SHP77 (cell line): ENCODE results near the gene SARS2.
"Not testable (repeated sequence)": the region's sequence is repeated elsewhere in the genome, so short reads cannot be mapped to it uniquely, and the experiment has no call there.

Experiments
- DNase-seq, 2 experiments: peaks; one replicate each; lab custom pipeline; 2025; lab: John Stamatoyannopoulos, UW

Gene SARS2, protein sequence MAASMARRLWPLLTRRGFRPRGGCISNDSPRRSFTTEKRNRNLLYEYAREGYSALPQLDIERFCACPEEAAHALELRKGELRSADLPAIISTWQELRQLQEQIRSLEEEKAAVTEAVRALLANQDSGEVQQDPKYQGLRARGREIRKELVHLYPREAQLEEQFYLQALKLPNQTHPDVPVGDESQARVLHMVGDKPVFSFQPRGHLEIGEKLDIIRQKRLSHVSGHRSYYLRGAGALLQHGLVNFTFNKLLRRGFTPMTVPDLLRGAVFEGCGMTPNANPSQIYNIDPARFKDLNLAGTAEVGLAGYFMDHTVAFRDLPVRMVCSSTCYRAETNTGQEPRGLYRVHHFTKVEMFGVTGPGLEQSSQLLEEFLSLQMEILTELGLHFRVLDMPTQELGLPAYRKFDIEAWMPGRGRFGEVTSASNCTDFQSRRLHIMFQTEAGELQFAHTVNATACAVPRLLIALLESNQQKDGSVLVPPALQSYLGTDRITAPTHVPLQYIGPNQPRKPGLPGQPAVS

DNA sequence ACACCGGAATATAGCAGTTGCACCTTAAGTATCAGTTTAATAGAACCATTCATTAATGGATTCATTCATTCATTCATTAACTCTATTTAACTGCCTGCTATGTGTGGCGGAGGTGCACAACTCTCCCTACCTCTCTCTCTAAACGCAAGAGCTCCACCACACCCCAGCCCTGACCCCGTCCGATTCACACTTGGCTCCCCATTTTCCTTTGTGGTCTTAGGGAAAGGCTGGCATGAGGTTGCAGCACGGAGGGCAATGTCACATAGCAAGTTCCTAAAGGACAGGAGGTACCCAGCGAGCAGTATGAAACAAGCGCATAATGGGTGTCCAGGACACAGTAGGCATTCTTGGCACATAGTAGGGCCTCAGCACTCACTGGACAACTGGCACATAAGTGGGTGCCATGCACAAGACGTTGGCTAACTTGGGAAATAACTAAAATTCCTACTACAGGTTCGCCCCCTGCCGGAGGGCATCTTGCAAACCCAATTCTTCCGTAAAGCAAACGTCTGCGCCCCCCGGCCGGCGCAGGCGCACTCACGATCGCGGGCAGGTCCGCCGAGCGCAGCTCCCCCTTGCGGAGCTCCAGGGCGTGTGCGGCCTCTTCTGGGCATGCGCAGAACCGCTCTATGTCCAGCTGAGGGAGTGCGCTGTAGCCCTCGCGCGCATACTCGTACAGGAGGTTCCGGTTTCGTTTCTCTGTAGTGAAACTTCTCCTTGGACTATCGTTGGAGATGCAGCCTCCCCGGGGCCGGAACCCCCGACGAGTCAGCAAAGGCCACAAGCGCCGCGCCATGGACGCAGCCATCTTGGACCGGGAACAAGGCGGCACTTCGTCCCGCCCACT is at the start of gene SARS2:
TSS of gene SARS2 (minus strand) at position 835 of the 847 bp plus-strand sequence. CDS start at position 808, 27 bp downstream.
- peak; percentile 94 to 97 for DNase-seq

DNA sequence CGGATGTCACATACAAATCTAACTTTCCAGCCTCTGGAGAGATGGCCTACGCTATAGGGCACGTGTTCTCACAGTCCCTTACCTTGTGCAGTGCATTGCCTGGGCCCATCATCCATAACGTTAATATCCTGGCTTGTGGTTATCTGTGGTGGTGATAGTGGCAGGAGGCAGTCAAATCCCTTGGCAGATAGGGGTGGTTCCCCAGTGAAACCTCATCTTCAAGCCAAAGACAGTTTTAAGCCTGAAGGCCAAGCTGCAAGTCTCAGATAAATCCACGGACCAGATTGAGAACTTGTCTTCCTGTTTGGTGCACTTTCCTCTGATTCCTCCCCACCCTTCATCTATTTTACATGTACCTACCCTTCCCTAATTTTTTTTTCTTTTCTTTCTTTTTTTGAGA is 49.2 kb upstream of the SARS2 start:
- no peak for DNase-seq

DNA sequence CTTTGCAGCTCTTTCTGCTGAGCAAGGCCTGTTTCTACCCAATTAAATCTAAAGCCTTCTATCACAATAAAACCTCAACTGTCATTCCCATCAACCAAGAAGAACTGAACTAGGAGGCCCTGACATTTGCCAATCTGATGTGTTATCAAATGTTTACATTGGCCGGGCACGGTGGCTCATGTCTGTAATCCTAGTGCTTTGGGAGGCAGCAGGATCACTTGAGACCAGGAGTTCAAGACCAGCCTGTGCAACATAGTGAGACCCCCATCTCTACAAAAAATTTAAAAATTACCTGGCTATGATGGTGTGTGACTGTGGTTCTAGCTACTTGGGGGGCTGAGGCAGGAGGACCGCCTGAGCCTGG is 47.7 kb upstream of the SARS2 start:
- DNase-seq, result no peak

DNA sequence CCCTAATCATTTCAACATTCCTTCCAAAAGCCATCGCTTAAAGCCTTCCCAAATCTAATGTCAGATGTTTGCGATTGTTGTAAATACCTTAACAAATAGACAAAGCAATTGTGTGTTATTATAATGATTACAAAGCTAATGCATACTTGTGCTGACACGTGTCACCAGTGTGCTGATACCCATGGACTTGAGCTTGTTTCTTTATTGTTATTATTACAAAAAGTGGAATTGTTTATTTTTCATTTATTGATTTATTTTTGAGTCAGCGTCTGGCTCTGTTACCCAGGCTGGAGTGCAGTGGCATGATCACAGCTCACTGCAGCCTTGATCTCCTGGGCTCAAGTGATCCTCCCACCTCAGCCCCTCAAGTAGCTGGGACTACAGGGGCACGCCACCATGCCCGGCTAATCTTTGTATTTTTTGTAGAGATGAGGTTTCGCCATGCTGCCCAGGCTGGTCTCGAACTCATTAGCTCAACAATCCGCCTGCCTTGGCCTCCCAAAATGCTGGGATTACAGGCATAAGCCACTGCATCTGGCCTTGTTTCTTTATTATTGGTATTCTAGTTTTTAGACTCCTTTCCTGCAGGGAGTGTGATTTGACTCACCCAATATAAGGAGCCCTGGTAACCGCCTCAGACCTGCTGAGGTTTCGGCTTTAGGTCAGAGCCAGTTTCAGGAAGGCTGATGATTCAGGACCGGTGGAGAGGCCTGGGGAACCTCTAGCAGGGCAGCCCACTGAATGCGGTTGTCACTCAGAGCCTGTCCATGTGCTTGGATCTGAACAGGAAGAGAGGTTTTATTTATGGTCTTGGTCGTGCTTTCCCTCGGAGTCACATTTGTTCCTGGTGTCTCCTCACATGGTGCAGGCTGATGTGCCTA is 47.1 kb upstream of the SARS2 start:
- no peak for DNase-seq

DNA sequence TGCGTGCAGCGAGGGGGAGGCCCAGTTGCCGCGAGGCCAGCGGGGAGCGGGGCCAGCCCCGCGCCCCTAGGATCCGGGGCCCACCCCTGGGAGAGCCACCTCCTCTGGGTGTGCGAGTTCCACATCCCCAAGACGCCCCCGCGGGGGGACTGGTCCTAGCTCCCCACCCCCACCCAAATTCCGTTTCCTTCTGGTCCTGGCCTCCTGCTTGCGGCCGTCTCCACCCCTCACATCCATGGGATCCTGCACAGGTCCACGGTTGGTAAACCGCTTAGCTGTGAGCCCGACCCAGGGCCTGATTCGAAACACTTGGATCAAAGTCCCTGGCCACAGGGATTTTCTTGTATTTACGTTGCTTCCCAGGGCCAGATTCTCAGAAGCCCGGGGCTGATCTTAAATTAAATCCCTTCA is 45.3 kb upstream of the SARS2 start:
- no peak for DNase-seq

DNA sequence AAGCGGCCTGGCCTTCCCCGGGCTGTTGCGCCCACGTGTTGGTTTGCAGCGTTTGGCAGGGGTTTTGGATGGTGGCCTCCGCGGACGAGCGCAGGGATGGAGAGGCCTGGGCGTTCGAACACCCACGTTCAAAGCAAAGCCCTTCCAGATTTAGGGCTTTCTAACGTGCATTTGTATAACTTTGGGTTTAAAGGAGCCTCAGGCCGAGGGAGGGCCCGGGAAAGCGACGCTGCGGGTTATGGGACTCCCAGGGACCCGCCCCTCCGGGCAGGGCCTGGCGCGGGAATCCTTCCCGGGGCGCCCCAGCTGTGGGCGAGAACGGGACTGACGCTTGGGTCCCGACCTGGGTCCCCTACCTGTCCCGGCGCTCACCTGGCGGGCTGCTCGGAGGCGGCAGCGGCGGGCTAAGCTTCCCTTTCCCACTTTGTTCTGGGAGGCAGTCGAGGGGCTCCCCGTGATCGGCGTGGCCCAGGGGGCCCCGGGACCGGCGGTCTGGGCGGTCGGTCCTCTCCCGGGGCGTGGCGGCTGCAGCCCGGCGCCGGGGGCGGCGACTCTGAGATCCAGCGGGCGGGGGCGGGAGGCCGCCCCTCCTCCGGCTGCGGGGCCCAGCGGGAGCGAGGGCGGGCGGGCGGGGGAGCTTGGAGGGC is 44.8 kb upstream of the SARS2 start, which contains the start of gene FBXO17:
TSS of gene FBXO17 (minus strand) at position 529 of the 647 bp plus-strand sequence. CDS start 25,423 bp downstream, outside the sequence.
- no peak for DNase-seq

DNA sequence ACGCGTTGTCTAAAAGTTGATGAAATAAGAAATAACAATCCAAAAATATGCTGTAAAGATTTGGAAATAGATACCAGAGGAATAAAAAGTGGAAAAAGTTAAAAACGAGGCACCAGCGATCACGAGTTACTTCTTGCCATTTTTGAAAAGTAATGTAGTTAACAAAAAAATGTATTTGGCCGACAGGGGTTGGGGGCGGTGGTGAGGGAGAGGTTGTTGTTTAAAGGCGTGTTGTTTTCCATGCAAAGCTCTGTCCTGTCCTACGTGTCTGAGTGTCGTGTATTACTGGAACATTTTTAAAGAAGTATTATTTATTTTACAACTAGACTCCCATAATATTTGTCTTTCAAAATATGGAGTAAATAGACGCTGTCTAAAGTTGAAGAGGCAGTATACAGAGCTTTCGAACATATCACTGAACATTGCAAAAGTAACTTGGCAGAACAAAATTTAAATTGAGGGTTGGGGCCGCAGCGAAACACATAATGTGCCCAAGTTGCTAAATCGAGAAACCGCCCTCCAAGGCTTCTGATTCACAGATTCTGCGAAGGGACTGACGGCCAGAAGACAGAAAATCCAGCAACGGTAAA is 44.2 kb upstream of the SARS2 start:
- no peak for DNase-seq

DNA sequence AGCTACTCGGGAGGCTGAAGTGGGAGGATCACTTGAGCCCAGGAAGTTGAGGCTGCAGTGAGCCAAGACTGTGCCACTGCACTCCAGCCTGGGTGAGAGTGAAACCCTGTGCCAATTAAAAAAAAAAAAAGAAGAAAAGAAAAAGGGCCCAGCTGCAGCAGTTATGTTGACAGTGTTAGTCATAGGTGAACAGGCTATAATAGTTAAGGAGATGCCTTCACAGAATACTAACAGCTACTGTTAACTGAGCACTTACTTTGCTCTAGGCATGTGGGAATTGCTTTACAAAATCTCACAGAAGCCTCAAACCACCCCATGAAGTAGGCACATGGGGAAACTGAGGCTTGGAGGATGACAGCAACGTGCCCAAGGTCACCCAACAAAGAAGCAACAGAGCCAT is 41.1 kb upstream of the SARS2 start:
- no peak for DNase-seq

DNA sequence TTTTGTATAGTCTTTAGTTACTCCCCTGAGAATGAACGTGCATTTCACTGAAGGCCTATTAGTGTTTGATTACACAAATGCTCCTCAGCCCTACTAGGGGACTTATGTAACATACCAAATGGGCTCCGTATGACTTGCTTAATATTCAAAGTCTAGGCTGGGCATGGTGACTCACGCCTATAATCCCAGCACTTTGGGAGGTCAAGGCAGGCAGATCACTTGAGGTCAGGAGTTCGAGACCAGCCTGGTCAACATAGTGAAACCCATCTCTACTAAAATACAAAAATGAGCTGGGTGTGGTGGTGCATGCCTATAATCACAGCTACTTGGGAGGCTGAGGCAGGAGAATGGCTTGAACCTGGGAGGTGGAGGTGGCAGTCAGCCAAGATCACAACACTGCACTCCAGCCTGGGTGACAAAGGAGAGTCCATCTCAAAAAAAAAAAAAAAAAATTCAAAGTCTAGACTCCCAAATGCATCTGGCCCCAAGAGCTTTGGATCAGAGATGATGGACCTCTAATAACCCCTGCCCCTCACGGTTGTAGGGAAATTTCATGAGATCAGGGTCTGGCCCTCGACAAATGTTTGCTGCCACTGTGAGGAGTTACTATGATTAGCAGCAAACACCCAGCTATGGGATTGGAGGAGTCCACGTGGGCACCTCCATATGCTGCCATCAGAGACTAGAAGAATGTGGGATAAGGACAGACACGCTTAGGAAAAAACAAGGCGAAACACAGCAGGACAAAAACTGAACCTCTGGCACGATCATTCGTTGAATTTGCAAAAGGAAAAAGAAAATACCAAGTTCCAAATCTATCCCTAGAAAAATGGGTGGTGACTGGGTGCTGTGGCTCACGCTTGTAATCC is 40.3 kb upstream of the SARS2 start:
- no peak for DNase-seq

DNA sequence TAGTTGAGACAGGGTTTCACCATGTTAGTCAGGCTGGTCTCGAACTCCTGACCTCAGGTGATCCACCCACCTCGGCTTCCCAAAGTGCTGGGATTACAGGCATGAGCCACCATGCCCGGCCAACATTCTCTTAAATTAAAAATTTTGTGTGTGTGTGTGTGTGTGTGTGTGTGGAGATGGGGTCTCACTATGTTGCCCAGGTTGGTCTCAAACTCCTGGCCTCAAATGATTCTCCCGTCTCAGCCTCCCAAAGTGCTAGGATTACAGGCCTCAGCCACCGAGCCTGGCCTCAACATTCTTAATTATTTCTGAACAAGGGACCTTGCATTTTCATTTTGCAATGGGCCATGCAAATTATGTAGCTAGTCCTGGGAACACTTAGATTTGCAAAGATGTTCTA is 35.6 kb upstream of the SARS2 start:
- not testable (repeated sequence) for DNase-seq

DNA sequence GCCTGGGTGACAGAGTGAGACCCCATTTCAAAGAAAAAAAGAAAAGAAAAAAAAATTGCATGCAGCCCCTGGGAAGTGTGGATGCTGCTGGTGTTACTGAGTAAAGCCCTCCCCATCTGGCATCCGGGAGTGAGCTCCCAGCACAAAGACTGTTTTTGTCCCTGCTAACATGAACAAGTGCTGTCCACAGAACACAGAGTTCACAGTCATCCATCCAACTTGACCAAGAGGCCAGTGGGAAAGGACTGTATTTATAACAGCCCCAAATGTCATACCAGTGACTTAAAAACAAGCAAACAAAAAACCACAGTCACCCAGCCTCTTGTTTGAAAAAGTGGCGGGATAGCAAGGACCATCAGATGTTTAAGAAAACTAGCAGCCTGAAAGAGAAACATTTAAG is 34.2 kb upstream of the SARS2 start:
- DNase-seq, result no peak

DNA sequence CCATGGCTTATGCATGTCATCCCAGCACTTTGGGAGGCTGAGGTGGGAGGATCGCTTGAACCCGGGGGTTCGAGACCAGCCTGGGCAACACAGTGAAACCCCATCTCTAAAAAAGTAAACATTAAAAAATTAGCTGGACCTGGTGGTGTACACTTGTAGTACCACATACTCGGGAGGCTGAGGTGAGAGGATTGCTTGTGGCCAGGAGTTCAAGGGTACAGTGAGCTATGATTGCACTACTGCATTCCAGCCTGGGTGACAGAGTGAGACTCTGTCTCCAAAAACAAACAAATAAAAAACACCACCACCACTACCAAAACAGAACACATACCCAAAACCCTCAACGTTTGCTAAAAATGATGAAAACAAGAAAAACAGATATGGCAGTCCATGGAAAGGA is 29.1 kb upstream of the SARS2 start:
- DNase-seq, result no peak

DNA sequence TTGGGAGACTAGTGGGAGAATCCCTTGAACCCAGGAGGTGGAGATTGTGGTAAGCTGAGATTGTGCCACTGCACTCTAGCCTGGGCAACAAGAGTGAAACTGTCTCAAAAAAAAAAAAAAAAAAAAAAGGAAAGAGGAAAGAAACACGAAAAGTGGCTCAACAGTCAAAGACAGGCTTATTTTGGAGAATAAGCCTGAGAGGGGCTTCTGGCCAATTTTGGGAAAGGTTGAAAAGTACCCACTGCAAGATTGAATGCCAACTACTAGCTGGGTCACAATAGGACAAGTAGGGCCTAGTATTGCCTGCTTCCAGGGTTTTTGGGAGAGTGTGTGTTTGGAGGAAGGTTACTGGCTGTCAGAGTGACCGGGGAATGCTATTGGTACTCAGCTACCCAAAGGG is 27.7 kb upstream of the SARS2 start:
- no peak for DNase-seq

DNA sequence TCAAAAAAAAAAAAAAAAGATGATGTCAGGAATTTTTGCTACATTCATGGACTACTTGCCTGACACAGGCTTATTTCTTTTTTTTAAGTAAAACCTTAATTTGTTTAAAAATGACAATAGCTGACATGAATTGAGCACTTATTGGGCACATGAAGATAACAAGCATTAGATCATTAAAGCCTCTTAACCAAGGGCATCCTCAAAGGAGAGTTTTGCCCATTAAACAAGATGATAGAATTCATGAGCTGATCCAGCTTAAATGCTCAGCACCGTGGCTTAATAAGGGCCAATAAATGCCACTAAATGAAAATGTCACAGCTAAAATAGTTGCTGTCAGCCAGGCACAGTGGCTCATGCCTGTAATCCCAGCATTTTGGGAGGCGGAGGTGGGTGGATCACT is 25.7 kb upstream of the SARS2 start:
- DNase-seq, result no peak

DNA sequence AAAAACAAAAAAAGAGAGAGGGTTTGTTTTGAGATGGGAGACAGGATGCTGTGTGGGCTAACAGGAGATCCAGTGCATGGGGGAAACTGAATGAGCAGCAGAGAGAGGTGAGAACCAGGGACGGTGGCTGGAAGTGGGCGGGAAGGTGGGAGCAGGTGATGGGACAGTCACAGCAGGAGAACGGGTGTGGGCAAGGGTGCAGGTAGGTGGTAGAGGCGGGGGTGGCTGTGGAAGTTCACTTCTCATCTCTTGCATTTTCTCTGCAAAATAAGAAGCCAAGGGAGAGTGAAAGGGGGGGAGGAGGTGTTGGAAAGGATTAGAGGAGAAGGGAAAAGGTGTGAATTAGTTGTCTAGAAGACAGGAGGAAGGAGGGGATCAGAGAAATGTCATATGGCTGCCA is 23.1 kb upstream of the SARS2 start:
- no peak for DNase-seq

DNA sequence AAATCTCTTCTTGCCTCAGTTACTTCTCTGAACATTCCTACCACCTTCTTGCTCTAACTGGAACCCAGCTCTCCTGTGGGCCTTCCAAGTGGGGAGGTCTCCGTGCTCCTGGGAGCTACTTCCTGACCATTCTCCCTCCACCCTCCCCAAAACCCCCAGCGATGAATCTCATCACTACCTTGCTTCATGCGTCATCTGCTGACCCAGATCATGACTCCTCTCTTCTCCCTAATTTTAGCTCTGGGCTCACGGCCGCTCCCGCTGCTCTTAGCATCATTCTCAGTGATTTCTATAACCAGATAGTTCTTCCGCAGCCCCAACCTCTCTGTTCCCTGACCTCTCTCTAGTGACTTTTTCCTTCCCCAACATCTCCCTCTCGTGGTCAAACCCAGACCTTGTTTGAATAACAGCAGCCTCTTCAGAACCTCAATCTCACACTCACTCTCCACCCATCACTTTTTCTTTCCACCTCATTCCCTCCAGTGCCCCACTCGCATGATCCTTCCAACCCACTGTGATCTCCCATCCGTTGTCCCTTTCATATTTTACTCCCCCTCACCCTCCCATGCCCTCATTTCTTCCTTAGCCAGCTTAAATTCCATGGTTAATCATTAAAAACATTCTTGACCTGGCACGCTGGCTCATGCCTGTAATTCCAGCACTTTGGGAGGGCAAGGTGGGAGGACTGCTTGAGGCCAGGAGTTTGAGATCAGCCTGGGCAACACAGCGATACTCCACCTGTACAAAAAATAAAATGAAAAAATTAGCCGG is 22.0 kb upstream of the SARS2 start:
- peak; percentile 81 to 90 for DNase-seq

DNA sequence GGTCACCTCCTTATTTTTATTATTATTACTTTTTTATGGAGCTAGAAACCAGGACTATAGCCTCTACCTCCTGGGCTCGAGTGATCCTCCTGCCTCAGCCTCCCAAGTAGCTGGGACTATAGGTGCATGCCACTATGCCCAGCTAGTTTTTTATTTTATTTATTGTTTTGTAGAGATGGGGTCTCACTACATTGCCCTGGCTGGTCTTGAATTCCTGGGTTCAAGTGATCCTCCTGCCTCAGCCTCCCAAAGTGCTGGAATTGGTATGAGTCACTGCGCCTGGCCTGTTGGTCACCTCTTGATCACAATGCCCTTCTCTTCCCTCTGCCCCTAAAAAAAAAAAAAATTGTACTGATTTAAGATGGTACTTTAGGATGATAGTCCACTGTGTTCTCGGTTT is 20.6 kb upstream of the SARS2 start:
- DNase-seq, result no peak

DNA sequence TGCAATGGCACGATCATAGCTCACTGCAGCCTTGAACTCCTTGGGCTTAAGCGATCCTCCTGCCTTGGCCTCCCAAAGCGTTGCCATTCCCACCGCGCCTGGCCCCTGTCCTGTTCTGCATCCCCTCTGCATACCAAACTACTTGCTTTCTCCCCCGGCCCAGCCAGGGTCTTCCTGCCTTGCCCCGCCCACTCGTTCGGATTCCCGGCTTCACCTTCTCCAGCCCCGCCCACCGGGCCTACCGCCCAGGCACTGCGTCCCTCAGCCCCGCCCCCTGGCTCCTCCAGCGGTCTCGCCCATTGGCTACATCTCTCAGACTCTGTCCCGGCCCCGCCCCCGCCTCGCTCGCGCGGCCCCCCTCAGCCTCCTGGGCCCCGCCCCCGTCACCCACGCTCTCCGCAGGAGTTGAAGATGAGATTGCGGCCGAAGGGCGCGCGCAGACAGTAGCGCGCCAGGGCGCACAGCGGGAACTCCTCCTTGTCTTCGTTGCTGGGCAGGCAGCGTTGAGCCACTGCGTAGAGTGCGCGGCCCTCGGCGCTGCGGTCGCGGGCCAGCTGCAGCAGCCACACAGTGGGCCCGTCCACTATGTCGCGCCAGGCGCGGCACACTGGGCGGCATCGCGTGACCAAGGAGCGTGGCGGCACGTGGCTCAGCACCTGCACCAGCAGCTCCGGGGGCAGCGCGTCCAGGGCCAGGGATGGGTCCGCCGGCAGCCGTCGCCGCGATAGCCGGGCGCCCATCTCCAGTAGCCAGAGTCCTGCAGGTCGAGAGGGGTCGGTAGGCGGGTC is 19.2 kb upstream of the SARS2 start:
- DNase-seq, result peak; percentile 96 to 99
